GM23338 (cell line): ENCODE measurements around the gene MT1F. TPM values are rescaled to one million over a fixed set of nuclear protein-coding genes. Genes with fewer than 3 reads are reported as not detected.

Source experiments
- ATAC-seq: fragments of 200-7000 bp; cut with Tn5 transposase; 3 replicates; pipeline ENCODE4 v1.9.1; 2020
- DNase-seq: peaks from one replicate; pipeline ENCODE4 v3.0.0-alpha.2; 2015; ENCODE audit warnings: low spot score
- H2AFZ ChIP-seq: fragments of 200-600 bp; sonication (generic); 2 replicates; pipeline ENCODE4 v1.8.0; 2016; ENCODE audit warnings: antibody characterized with exemption, mild to moderate bottlenecking, moderate library complexity
- H3F3A ChIP-seq: fragments of 200-600 bp; sonication (generic); replicated peaks from 2 replicates; pipeline ENCODE4 v1.8.0; 2017; ENCODE audit warnings: antibody characterized with exemption, mixed run types, low read depth
- H3K27ac ChIP-seq: fragments of 200-600 bp; sonication (generic); 2 replicates; pipeline ENCODE4 v1.6.1; 2016; ENCODE audit warnings: low read depth
- H3K27me3 ChIP-seq: fragments of 200-600 bp; sonication (generic); 2 replicates; pipeline ENCODE4 v1.8.0; 2016; ENCODE audit warnings: mild to moderate bottlenecking, mixed run types, moderate library complexity; ENCODE audit not compliant: insufficient read depth
- H3K36me3 ChIP-seq: fragments of 200-600 bp; sonication (generic); 2 replicates; pipeline ENCODE4 v1.8.0; 2016; ENCODE audit warnings: mild to moderate bottlenecking; ENCODE audit not compliant: insufficient read depth
- H3K4me1 ChIP-seq: fragments of 200-600 bp; sonication (generic); 2 replicates; pipeline ENCODE4 v1.8.0; 2016; ENCODE audit warnings: mild to moderate bottlenecking, moderate library complexity; ENCODE audit not compliant: insufficient read depth
- H3K4me2 ChIP-seq: fragments of 200-600 bp; sonication (generic); 2 replicates; pipeline ENCODE4 v1.7.1; 2017; ENCODE audit warnings: mixed run types
- H3K4me3 ChIP-seq: fragments of 200-600 bp; sonication (generic); 2 replicates; pipeline ENCODE4 v1.6.1; 2016; ENCODE audit warnings: mixed run types
- H3K79me2 ChIP-seq: fragments of 200-600 bp; sonication (generic); replicated peaks from 2 replicates; pipeline ENCODE4 v1.8.0; 2017; ENCODE audit warnings: mild to moderate bottlenecking; ENCODE audit not compliant: insufficient read depth
- H3K9me2 ChIP-seq: fragments of 200-600 bp; sonication (generic); 2 replicates; pipeline ENCODE4 v1.8.0; 2017; ENCODE audit not compliant: insufficient read depth
- H4K20me1 ChIP-seq: fragments of 200-600 bp; sonication (generic); replicated peaks from 2 replicates; pipeline ENCODE4 v1.8.0; 2017; ENCODE audit warnings: mild to moderate bottlenecking; ENCODE audit not compliant: insufficient read depth
- H3K27ac Mint-ChIP-seq: 2 replicates; pipeline ENCODE4 v1.8.0; 2020; ENCODE audit warnings: inconsistent platforms, mild to moderate bottlenecking, moderate library complexity, mixed read lengths
- H3K27me3 Mint-ChIP-seq: 3 replicates; pipeline ENCODE4 v1.8.0; 2022; ENCODE audit warnings: low read depth, mild to moderate bottlenecking, moderate library complexity, mixed read lengths, inconsistent platforms; ENCODE audit not compliant: insufficient read depth, poor library complexity
- H3K36me3 Mint-ChIP-seq: 3 replicates; pipeline ENCODE4 v1.8.0; 2021; ENCODE audit warnings: low read depth, mild to moderate bottlenecking, inconsistent platforms, moderate library complexity, mixed read lengths
- H3K4me1 Mint-ChIP-seq: 3 replicates; pipeline ENCODE4 v1.8.0; 2020; ENCODE audit warnings: mild to moderate bottlenecking, inconsistent platforms, mixed read lengths
- H3K4me3 Mint-ChIP-seq: 3 replicates; pipeline ENCODE4 v1.8.0; 2021; ENCODE audit warnings: moderate library complexity, mild to moderate bottlenecking, inconsistent platforms, mixed read lengths
- H3K9me3 Mint-ChIP-seq: 3 replicates; pipeline ENCODE4 v1.8.0; 2020; ENCODE audit warnings: moderate library complexity, mild to moderate bottlenecking, inconsistent platforms, mixed read lengths
- CREB1 ChIP-seq: fragments of 250-450 bp; sonication (Bioruptor Pico); IDR thresholded peaks from 2 replicates; pipeline ENCODE4 v1.5.0; 2020; ENCODE audit warnings: low read depth, mild to moderate bottlenecking, moderate library complexity
- EZH2 ChIP-seq: fragments of 200-600 bp; sonication (generic); IDR thresholded peaks from one replicate; pipeline ENCODE4 v1.8.0; 2017; ENCODE audit warnings: antibody characterized with exemption, mild to moderate bottlenecking, low read depth; ENCODE audit not compliant: unreplicated experiment
- EZH2phosphoT487 ChIP-seq: fragments of 200-600 bp; sonication (generic); IDR thresholded peaks from one replicate; pipeline ENCODE4 v1.8.1; 2018; ENCODE audit warnings: antibody characterized with exemption; ENCODE audit not compliant: unreplicated experiment
- JUNB ChIP-seq: IDR thresholded peaks from one replicate; pipeline ENCODE4 v1.6.1; 2016; ENCODE audit warnings: antibody characterized with exemption; ENCODE audit not compliant: unreplicated experiment
- NANOG ChIP-seq: IDR thresholded peaks from 2 replicates; pipeline ENCODE4 v1.6.1; 2016; ENCODE audit warnings: antibody characterized with exemption, borderline replicate concordance
- POLR2AphosphoS5 ChIP-seq: IDR thresholded peaks from 2 replicates; pipeline ENCODE4 v1.6.1; 2016; ENCODE audit warnings: antibody characterized with exemption, low read depth
- STAT1 ChIP-seq: IDR thresholded peaks from one replicate; pipeline ENCODE4 v1.6.1; 2016; ENCODE audit warnings: antibody characterized with exemption; ENCODE audit not compliant: unreplicated experiment
- ZNF114 ChIP-seq: fragments of 250-450 bp; sonication (Bioruptor Pico); IDR thresholded peaks from 2 replicates; pipeline ENCODE4 v1.5.0; 2020; ENCODE audit warnings: mild to moderate bottlenecking, moderate library complexity
- ZNF331 ChIP-seq: fragments of 250-450 bp; sonication (Bioruptor Pico); IDR thresholded peaks from 2 replicates; pipeline ENCODE4 v1.5.0; 2020; ENCODE audit warnings: low read depth, mild to moderate bottlenecking, moderate library complexity
- polyA plus RNA-seq: library from polyadenylated mRNA; unstranded; fragments of >200 nt; fragmentation: Nextera tagmentation; extraction: Ambion mirVana; gene quantifications from 2 replicates; pipeline ENCODE4 v1.2.1, GENCODE V29; 2016
- total RNA-seq: library from RNA; depleted of rRNA; stranded (reverse); fragments of >200 nt; shearing (Covaris generic); gene quantifications from 2 replicates; pipeline ENCODE4 v1.2.3, GENCODE V29; 2014
- TF ChIP-seq, protein P1 (sequence below): IDR thresholded peaks from one replicate; pipeline ENCODE4 v1.6.1; 2018; ENCODE audit warnings: antibody characterized with exemption; ENCODE audit not compliant: unreplicated experiment
- TF ChIP-seq, protein P2 (sequence below): IDR thresholded peaks from 2 replicates; pipeline ENCODE4 v1.6.1; 2016; ENCODE audit warnings: antibody characterized with exemption
- TF ChIP-seq, protein P3 (sequence below), 2 experiments: fragments of 200-600 bp in 1 of 2; sonication (generic) in 1 of 2; conservative IDR thresholded peaks; 2 replicates each; pipeline versions ENCODE4 v1.5.1 to v1.6.1; 2016 to 2017; ENCODE audit warnings: antibody characterized with exemption in 2 of 2, low read depth in 2 of 2, mild to moderate bottlenecking in 2 of 2, moderate library complexity in 1 of 2

Gene MT1F
- total and polyA plus RNA-seq, 2 experiments from 2014 or later, result 7.4 to 107 TPM

DNA sequence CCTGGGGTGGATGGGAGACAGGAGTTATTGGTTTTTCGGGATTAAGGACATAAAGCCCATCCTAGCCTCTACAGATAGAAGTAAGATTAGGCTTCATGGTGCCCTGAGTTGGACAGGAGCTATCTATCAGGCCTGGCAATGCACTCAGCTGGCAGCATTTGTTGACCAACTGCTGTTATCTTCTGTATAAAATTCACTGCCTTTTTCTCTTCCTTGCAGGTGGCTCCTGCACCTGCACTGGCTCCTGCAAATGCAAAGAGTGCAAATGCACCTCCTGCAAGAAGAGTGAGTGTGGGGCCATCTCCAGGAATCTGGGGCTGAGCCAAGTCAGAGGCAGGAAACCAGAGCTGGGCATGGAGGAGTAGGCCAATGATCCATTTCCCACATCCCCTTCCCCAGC lies 18.7 kb upstream of the MT1F start:
- no peaks in the 10 kb centered on the region for H3K9me2 ChIP-seq
- H3F3A ChIP-seq, result peaks cover 11% of the 10 kb centered on the region; the same call in 1 of the 2 replicates
- ATAC-seq (no peak), DNase-seq (no peak)
- H3K4me1 ChIP-seq, result peaks cover 18% of the 10 kb centered on the region; the same call in 1 of the 2 replicates
- no peak overlapping the region; the same call in 2 of the 3 replicates for H3K4me3 Mint-ChIP-seq
- peaks cover 100% of the 10 kb centered on the region for H3K27me3 ChIP-seq
- no peak overlapping the region for H3K27ac ChIP-seq
- no peaks in the 10 kb centered on the region; the same call in 1 of the 2 replicates for H3K36me3 ChIP-seq
- no peak overlapping the region for H3K27ac Mint-ChIP-seq
- peaks cover 45% of the 10 kb centered on the region for H3K4me1 Mint-ChIP-seq
- no peaks in the 10 kb centered on the region; the same call in 2 of the 3 replicates for H3K9me3 Mint-ChIP-seq
- H3K4me3 ChIP-seq, result peak overlapping the region; percentile 57
- H4K20me1 ChIP-seq, result no peaks in the 10 kb centered on the region; the same call in 1 of the 2 replicates
- no peaks in the 10 kb centered on the region; the same call in 2 of the 3 replicates for H3K36me3 Mint-ChIP-seq
- peak overlapping the region; percentile 77; the same call in 1 of the 2 replicates for H3K4me2 ChIP-seq
- no peak overlapping the region for H2AFZ ChIP-seq
- peaks cover 99% of the 10 kb centered on the region for H3K27me3 Mint-ChIP-seq
- no peak for TF ChIP-seq EZH2phosphoT487
- TF ChIP-seq, protein P1, sequence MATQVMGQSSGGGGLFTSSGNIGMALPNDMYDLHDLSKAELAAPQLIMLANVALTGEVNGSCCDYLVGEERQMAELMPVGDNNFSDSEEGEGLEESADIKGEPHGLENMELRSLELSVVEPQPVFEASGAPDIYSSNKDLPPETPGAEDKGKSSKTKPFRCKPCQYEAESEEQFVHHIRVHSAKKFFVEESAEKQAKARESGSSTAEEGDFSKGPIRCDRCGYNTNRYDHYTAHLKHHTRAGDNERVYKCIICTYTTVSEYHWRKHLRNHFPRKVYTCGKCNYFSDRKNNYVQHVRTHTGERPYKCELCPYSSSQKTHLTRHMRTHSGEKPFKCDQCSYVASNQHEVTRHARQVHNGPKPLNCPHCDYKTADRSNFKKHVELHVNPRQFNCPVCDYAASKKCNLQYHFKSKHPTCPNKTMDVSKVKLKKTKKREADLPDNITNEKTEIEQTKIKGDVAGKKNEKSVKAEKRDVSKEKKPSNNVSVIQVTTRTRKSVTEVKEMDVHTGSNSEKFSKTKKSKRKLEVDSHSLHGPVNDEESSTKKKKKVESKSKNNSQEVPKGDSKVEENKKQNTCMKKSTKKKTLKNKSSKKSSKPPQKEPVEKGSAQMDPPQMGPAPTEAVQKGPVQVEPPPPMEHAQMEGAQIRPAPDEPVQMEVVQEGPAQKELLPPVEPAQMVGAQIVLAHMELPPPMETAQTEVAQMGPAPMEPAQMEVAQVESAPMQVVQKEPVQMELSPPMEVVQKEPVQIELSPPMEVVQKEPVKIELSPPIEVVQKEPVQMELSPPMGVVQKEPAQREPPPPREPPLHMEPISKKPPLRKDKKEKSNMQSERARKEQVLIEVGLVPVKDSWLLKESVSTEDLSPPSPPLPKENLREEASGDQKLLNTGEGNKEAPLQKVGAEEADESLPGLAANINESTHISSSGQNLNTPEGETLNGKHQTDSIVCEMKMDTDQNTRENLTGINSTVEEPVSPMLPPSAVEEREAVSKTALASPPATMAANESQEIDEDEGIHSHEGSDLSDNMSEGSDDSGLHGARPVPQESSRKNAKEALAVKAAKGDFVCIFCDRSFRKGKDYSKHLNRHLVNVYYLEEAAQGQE, result no peak
- TF ChIP-seq, protein P2, sequence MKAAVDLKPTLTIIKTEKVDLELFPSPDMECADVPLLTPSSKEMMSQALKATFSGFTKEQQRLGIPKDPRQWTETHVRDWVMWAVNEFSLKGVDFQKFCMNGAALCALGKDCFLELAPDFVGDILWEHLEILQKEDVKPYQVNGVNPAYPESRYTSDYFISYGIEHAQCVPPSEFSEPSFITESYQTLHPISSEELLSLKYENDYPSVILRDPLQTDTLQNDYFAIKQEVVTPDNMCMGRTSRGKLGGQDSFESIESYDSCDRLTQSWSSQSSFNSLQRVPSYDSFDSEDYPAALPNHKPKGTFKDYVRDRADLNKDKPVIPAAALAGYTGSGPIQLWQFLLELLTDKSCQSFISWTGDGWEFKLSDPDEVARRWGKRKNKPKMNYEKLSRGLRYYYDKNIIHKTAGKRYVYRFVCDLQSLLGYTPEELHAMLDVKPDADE, result no peak
- no peak for TF ChIP-seq CREB1
- TF ChIP-seq ZNF331, result no peak
- TF ChIP-seq EZH2, result no peak
- no peak for TF ChIP-seq POLR2AphosphoS5
- no peak for TF ChIP-seq STAT1
- TF ChIP-seq ZNF114 (CRISPR knock-in tag), result no peak
- no peaks in the 10 kb centered on the region for H3K79me2 ChIP-seq

DNA sequence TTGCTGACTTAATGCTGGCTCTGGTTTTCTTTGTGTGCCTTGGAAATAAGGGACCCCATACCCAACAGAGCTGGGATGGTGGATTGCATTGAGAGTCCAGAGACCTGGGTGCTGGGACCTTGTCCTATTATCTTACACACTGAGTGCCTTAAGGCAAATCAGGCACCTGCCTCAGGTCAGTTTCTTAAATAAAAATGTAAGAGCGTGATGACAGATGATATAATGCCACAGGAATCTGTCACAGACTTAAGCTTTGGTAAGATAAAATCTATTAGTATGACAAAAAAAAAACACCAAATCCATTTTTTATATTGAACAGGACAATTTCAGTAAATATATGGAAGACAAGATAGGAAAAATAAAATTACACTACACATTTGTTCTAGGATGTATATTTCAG lies 17.7 kb upstream of the MT1F start:
- Histone ChIP-seq H3K4me1 (peaks cover 17% of the 10 kb centered on the region; the same call in 1 of the 2 replicates), H3K79me2 (no peaks in the 10 kb centered on the region), H3K9me2 (no peaks in the 10 kb centered on the region), H3K27me3 (peaks cover 100% of the 10 kb centered on the region), H3F3A (peaks cover 13% of the 10 kb centered on the region; the same call in 1 of the 2 replicates), H3K27ac (no peak overlapping the region), H3K4me3 (no peak overlapping the region), H4K20me1 (no peaks in the 10 kb centered on the region; the same call in 1 of the 2 replicates), H2AFZ (no peak overlapping the region), H3K36me3 (no peaks in the 10 kb centered on the region; the same call in 1 of the 2 replicates), H3K4me2 (no peak overlapping the region)
- H3K4me3 Mint-ChIP-seq, result no peak overlapping the region
- DNase-seq (no peak), ATAC-seq (no peak)
- no peaks in the 10 kb centered on the region; the same call in 2 of the 3 replicates for H3K9me3 Mint-ChIP-seq
- H3K27ac Mint-ChIP-seq, result no peak overlapping the region
- H3K4me1 Mint-ChIP-seq, result peaks cover 43% of the 10 kb centered on the region
- H3K36me3 Mint-ChIP-seq, result no peaks in the 10 kb centered on the region; the same call in 2 of the 3 replicates
- peaks cover 99% of the 10 kb centered on the region for H3K27me3 Mint-ChIP-seq
- no peak for TF ChIP-seq NANOG
- TF ChIP-seq, protein P3, sequence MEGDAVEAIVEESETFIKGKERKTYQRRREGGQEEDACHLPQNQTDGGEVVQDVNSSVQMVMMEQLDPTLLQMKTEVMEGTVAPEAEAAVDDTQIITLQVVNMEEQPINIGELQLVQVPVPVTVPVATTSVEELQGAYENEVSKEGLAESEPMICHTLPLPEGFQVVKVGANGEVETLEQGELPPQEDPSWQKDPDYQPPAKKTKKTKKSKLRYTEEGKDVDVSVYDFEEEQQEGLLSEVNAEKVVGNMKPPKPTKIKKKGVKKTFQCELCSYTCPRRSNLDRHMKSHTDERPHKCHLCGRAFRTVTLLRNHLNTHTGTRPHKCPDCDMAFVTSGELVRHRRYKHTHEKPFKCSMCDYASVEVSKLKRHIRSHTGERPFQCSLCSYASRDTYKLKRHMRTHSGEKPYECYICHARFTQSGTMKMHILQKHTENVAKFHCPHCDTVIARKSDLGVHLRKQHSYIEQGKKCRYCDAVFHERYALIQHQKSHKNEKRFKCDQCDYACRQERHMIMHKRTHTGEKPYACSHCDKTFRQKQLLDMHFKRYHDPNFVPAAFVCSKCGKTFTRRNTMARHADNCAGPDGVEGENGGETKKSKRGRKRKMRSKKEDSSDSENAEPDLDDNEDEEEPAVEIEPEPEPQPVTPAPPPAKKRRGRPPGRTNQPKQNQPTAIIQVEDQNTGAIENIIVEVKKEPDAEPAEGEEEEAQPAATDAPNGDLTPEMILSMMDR (conservative IDR thresholded peaks at IDR 0.05; ENCODE audit: low read depth in 2 of 2), result no peak
- TF ChIP-seq ZNF331, result no peak
- TF ChIP-seq, protein P2, result no peak
- no peak for TF ChIP-seq CREB1
- TF ChIP-seq JUNB, result no peak
- no peak for TF ChIP-seq EZH2phosphoT487
- no peak for TF ChIP-seq POLR2AphosphoS5
- TF ChIP-seq, protein P1, result no peak
- no peak for TF ChIP-seq EZH2
- TF ChIP-seq STAT1, result no peak
